Mesothelial cell of epicardium (in vitro differentiated cells): ENCODE data around the gene TMEM120B. TPM values are rescaled to one million over a fixed set of nuclear protein-coding genes. Genes with fewer than 3 reads are reported as not detected.

Source experiments
- DNase-seq, 2 experiments: peaks; one replicate each; pipeline ENCODE4 v3.0.0; 2021; ENCODE audit warnings: low spot score in 2 of 2; ENCODE audit not compliant: unreplicated experiment in 2 of 2
- H3K27ac Mint-ChIP-seq: 2 replicates; pipeline ENCODE4 v1.8.0; 2021; ENCODE audit warnings: mixed read lengths
- H3K27me3 Mint-ChIP-seq: 2 replicates; pipeline ENCODE4 v1.8.0; 2021; ENCODE audit warnings: low read depth, mixed read lengths
- H3K36me3 Mint-ChIP-seq: 2 replicates; pipeline ENCODE4 v1.8.0; 2021; ENCODE audit warnings: mixed read lengths
- H3K4me1 Mint-ChIP-seq: 2 replicates; pipeline ENCODE4 v1.8.0; 2021; ENCODE audit warnings: mixed read lengths
- H3K4me3 Mint-ChIP-seq: 2 replicates; pipeline ENCODE4 v1.8.0; 2021; ENCODE audit warnings: mild to moderate bottlenecking, moderate library complexity, mixed read lengths
- H3K9me3 Mint-ChIP-seq: 2 replicates; pipeline ENCODE4 v1.8.0; 2021; ENCODE audit warnings: mixed read lengths
- CTCF ChIP-seq: fragments of 200-600 bp; sonication (generic); IDR thresholded peaks from one replicate; pipeline ENCODE4 v1.5.0; 2021; ENCODE audit warnings: antibody characterized with exemption; ENCODE audit not compliant: unreplicated experiment
- total RNA-seq: library from RNA; stranded (reverse); gene quantifications from 3 replicates; pipeline ENCODE4 v1.2.1, GENCODE V29; 2021

TMEM120B gene
- total RNA-seq, 1 donor from 2014 or later, result 22.4 TPM

GRCh38 chr12:121791671-121792551 is 79.4 kb downstream of the TMEM120B start:
- no peak for TF ChIP-seq CTCF
- Mint-ChIP-seq H3K4me1 (peaks cover 29% of the 10 kb centered on the region), H3K9me3 (no peaks in the 10 kb centered on the region), H3K27me3 (no peaks in the 10 kb centered on the region), H3K36me3 (peaks cover 5% of the 10 kb centered on the region), H3K27ac (peak overlapping the region; percentile 89), H3K4me3 (peak overlapping the region; percentile 69)
- DNase-seq, result no peak

GRCh38 chr12:121792607-121793439 is 80.3 kb downstream of the TMEM120B start:
- H3K27ac Mint-ChIP-seq, result peak overlapping the region; percentile 89
- peaks cover 5% of the 10 kb centered on the region for H3K36me3 Mint-ChIP-seq
- no peaks in the 10 kb centered on the region for H3K27me3 Mint-ChIP-seq
- peak overlapping the region; percentile 69 for H3K4me3 Mint-ChIP-seq
- TF ChIP-seq CTCF, result no peak
- H3K4me1 Mint-ChIP-seq, result peaks cover 38% of the 10 kb centered on the region
- H3K9me3 Mint-ChIP-seq, result no peaks in the 10 kb centered on the region
- DNase-seq, result no peak

- Mint-ChIP-seq H3K9me3 (no peaks in the 10 kb centered on the region), H3K4me3 (peak within 1 kb of the TSS; percentile 71), H3K4me1 (peaks cover 44% of the 10 kb centered on the region), H3K27me3 (no peaks in the 10 kb centered on the region), H3K36me3 (peaks cover 5% of the 10 kb centered on the region), H3K27ac (peak within 1 kb of the TSS; percentile 98)
- no peak for TF ChIP-seq CTCF
- no peak for DNase-seq
Measured at GRCh38 chr12:121793440-121793837, 80.9 kb downstream of the TMEM120B start, which contains the start of gene RHOF. TSS of gene RHOF (minus strand) at chr12:121793688. CDS start at chr12:121793633, 55 bp downstream.

- DNase-seq, result peak; percentile 82 to 93
- peak overlapping the region; percentile 98 for H3K27ac Mint-ChIP-seq
- H3K27me3 Mint-ChIP-seq, result no peaks in the 10 kb centered on the region
- H3K9me3 Mint-ChIP-seq, result no peaks in the 10 kb centered on the region
- peaks cover 49% of the 10 kb centered on the region for H3K4me1 Mint-ChIP-seq
- TF ChIP-seq CTCF, result peak; percentile 91
- peak overlapping the region; percentile 71 for H3K4me3 Mint-ChIP-seq
- H3K36me3 Mint-ChIP-seq, result peaks cover 7% of the 10 kb centered on the region
Measured at GRCh38 chr12:121793838-121794533, 81.4 kb downstream of the TMEM120B start.

- Mint-ChIP-seq H3K27me3 (no peaks in the 10 kb centered on the region), H3K9me3 (no peaks in the 10 kb centered on the region), H3K4me3 (peak overlapping the region; percentile 71), H3K27ac (peak overlapping the region; percentile 98), H3K4me1 (peaks cover 54% of the 10 kb centered on the region), H3K36me3 (peaks cover 7% of the 10 kb centered on the region)
- DNase-seq, result no peak
- TF ChIP-seq CTCF, result no peak
Measured at GRCh38 chr12:121794534-121795033, 82.0 kb downstream of the TMEM120B start.
